ENCODE data around the gene ARHGAP26. TPM values are rescaled to one million over a fixed set of nuclear protein-coding genes. Genes with fewer than 3 reads are reported as not detected.

The ARHGAP26 gene
- total RNA-seq, 5 donors from 2014 or later (not counting 1 experiment from before 2014, with no cell fraction given), result 22.8 to 49.3 (median 28.3) TPM

GRCh38 chr5:143006501-143006900 is 236.3 kb downstream of the ARHGAP26 start:
- H3K4me3 ChIP-seq (ENCODE audit: control insufficient read depth in 1 of 2, extremely low read depth in 1 of 2, low read length in 1 of 2), result no peak overlapping the region
- peaks cover 50 to 91% (median 85%) of the 10 kb centered on the region in 3 donors for H3K4me1 Mint-ChIP-seq
- H3K27ac Mint-ChIP-seq, result peak overlapping the region; percentile 43 to 52
- peaks cover 31 to 61% of the 10 kb centered on the region in 2 experiments for H3K4me1 ChIP-seq (ENCODE audit: control insufficient read depth in 1 of 2, extremely low read depth in 1 of 2, insufficient read depth in 2 of 2, low read length in 2 of 2)
- CTCF ChIA-PET, result interaction anchor here in 1 of 2 donors (0.6 to 0.7 kb wide), 2 partner anchors 315 to 533 kb away, joined by 3 to 4 read pairs; no protein-coding TSS in a partner anchor
- H3K9me3 Mint-ChIP-seq, result no peaks in the 10 kb centered on the region
- POLR2A ChIA-PET, result no interaction called here
- no peaks in the 10 kb centered on the region for H3K27me3 Mint-ChIP-seq
- H3K36me3 ChIP-seq (ENCODE audit: control insufficient read depth in 2 of 2, extremely low read depth in 1 of 2, insufficient read depth in 1 of 2, low read length in 1 of 2), result no peaks in the 10 kb centered on the region
- H3K27me3 ChIP-seq (replicated peaks in 1 of 2; ENCODE audit: control insufficient read depth in 2 of 2, extremely low read depth in 1 of 2, insufficient read depth in 2 of 2, low read length in 1 of 2), result no peaks in the 10 kb centered on the region
- no peak for ATAC-seq (replicated peaks in 1 of 4)
- H3K9me3 ChIP-seq, result no peaks in the 10 kb centered on the region
- H3K27ac ChIP-seq (ENCODE audit: low read length), result no peak overlapping the region
- DNase-seq, result no peak
- no peaks in the 10 kb centered on the region for H3K36me3 Mint-ChIP-seq
- H3K4me3 Mint-ChIP-seq, result no peak overlapping the region

- H3K9me3 ChIP-seq, result no peaks in the 10 kb centered on the region
- Mint-ChIP-seq H3K27ac (peak overlapping the region; percentile 83 to 89), H3K9me3 (no peaks in the 10 kb centered on the region), H3K4me3 (no peak overlapping the region), H3K27me3 (no peaks in the 10 kb centered on the region), H3K36me3 (peaks cover 3% of the 10 kb centered on the region), H3K4me1 (peaks cover 35 to 80% (median 73%) of the 10 kb centered on the region in 3 donors)
- no peaks in the 10 kb centered on the region for H3K27me3 ChIP-seq (replicated peaks in 1 of 2; ENCODE audit: control insufficient read depth in 2 of 2, extremely low read depth in 1 of 2, insufficient read depth in 2 of 2, low read length in 1 of 2)
- H3K4me3 ChIP-seq (ENCODE audit: control insufficient read depth in 1 of 2, extremely low read depth in 1 of 2, low read length in 1 of 2), result no peak overlapping the region
- 100% methylated on average over 2 of the region's 2 CpGs for WGBS (ENCODE audit: insufficient coverage)
- CTCF ChIA-PET, result interaction anchor here in 1 of 2 donors (0.9 kb wide), 1 partner anchor 9 kb away, joined by 3 read pairs; no protein-coding TSS in a partner anchor
- no peak for ATAC-seq (replicated peaks in 1 of 4)
- no peak for DNase-seq
- H3K36me3 ChIP-seq (ENCODE audit: control insufficient read depth in 2 of 2, extremely low read depth in 1 of 2, insufficient read depth in 1 of 2, low read length in 1 of 2), result no peaks in the 10 kb centered on the region
- H3K4me1 ChIP-seq (ENCODE audit: control insufficient read depth in 1 of 2, extremely low read depth in 1 of 2, insufficient read depth in 2 of 2, low read length in 2 of 2), result peaks cover 16 to 46% of the 10 kb centered on the region in 2 experiments
- H3K27ac ChIP-seq (ENCODE audit: low read length), result peak overlapping the region; percentile 39
- POLR2A ChIA-PET, result no interaction called here
These were observed 237.9 kb downstream of the ARHGAP26 start for GRCh38 chr5:143008032-143008431.

- peaks cover 12 to 37% of the 10 kb centered on the region in 2 experiments for H3K4me1 ChIP-seq (ENCODE audit: control insufficient read depth in 1 of 2, extremely low read depth in 1 of 2, insufficient read depth in 2 of 2, low read length in 2 of 2)
- no peaks in the 10 kb centered on the region for H3K27me3 Mint-ChIP-seq
- H3K36me3 Mint-ChIP-seq, result peaks cover 4% of the 10 kb centered on the region
- POLR2A ChIA-PET, result interaction anchor here in 1 of 2 donors (1.5 kb wide), 1 partner anchor 396 kb away, joined by 7 read pairs; no protein-coding TSS in a partner anchor
- peak overlapping the region; percentile 87 for H3K27ac ChIP-seq (ENCODE audit: low read length)
- no peaks in the 10 kb centered on the region for H3K9me3 ChIP-seq
- CTCF ChIA-PET, result interaction anchor here in 1 of 2 donors (0.6 to 1.1 kb wide), 8 partner anchors 10 to 816 kb away, joined by 3 to 5 read pairs (median 3); no protein-coding TSS in a partner anchor
- H3K9me3 Mint-ChIP-seq, result no peaks in the 10 kb centered on the region
- peak; percentile 10 to 93 (median 69) for DNase-seq
- no peak overlapping the region for H3K4me3 ChIP-seq (ENCODE audit: control insufficient read depth in 1 of 2, extremely low read depth in 1 of 2, low read length in 1 of 2)
- H3K4me3 Mint-ChIP-seq, result peak overlapping the region; percentile 6 to 25 (median 13)
- H3K36me3 ChIP-seq (ENCODE audit: control insufficient read depth in 2 of 2, extremely low read depth in 1 of 2, insufficient read depth in 1 of 2, low read length in 1 of 2), result peaks cover 0 to 2% of the 10 kb centered on the region in 2 donors
- peak overlapping the region; percentile 83 to 89 for H3K27ac Mint-ChIP-seq
- WGBS (ENCODE audit: insufficient coverage), result 20% methylated on average over 1 of the region's 10 CpGs
- no peaks in the 10 kb centered on the region for H3K27me3 ChIP-seq (replicated peaks in 1 of 2; ENCODE audit: control insufficient read depth in 2 of 2, extremely low read depth in 1 of 2, insufficient read depth in 2 of 2, low read length in 1 of 2)
- peaks cover 27 to 70% (median 64%) of the 10 kb centered on the region in 3 donors for H3K4me1 Mint-ChIP-seq
- peak; percentile 80 to 89 (median 87) for ATAC-seq (replicated peaks in 1 of 4)
These were observed 238.8 kb downstream of the ARHGAP26 start for GRCh38 chr5:143008809-143009521.

- CTCF ChIA-PET, result no interaction called here
- H3K36me3 Mint-ChIP-seq, result peaks cover 14% of the 10 kb centered on the region
- WGBS (ENCODE audit: insufficient coverage), result no CpG with 5 or more reads among the region's 1 CpG
These were observed 240.2 kb downstream of the ARHGAP26 start for GRCh38 chr5:143010351-143010750.

GRCh38 chr5:143011585-143011984 is 241.4 kb downstream of the ARHGAP26 start:
- Mint-ChIP-seq H3K27ac (no peak overlapping the region), H3K27me3 (no peaks in the 10 kb centered on the region), H3K36me3 (peaks cover 20% of the 10 kb centered on the region), H3K4me3 (no peak overlapping the region), H3K4me1 (peaks cover 19 to 44% (median 38%) of the 10 kb centered on the region in 3 donors), H3K9me3 (no peaks in the 10 kb centered on the region)
- no peak overlapping the region for H3K27ac ChIP-seq (ENCODE audit: low read length)
- no peak for DNase-seq
- ChIA-PET CTCF (interaction anchor here in 1 of 2 donors (2.0 kb wide), 1 partner anchor 9 kb away, joined by 5 read pairs; no protein-coding TSS in a partner anchor), POLR2A (interaction anchor here in 1 of 2 donors (1.1 kb wide), 1 partner anchor 9 kb away, joined by 3 read pairs; no protein-coding TSS in a partner anchor)
- no peaks in the 10 kb centered on the region for H3K27me3 ChIP-seq (replicated peaks in 1 of 2; ENCODE audit: control insufficient read depth in 2 of 2, extremely low read depth in 1 of 2, insufficient read depth in 2 of 2, low read length in 1 of 2)
- no peak overlapping the region for H3K4me3 ChIP-seq (ENCODE audit: control insufficient read depth in 1 of 2, extremely low read depth in 1 of 2, low read length in 1 of 2)
- H3K4me1 ChIP-seq (ENCODE audit: control insufficient read depth in 1 of 2, extremely low read depth in 1 of 2, insufficient read depth in 2 of 2, low read length in 2 of 2), result peaks cover 0 to 16% of the 10 kb centered on the region in 2 experiments
- ATAC-seq (replicated peaks in 1 of 4), result no peak
- peaks cover 2 to 4% of the 10 kb centered on the region in 2 donors for H3K36me3 ChIP-seq (ENCODE audit: control insufficient read depth in 2 of 2, extremely low read depth in 1 of 2, insufficient read depth in 1 of 2, low read length in 1 of 2)
- H3K9me3 ChIP-seq, result no peaks in the 10 kb centered on the region
- no CpG with 5 or more reads among the region's 2 CpGs for WGBS (ENCODE audit: insufficient coverage)

More at GRCh38 chr5:143010351-143010750, 240.2 kb downstream of the ARHGAP26 start:
- no peaks in the 10 kb centered on the region for H3K9me3 Mint-ChIP-seq
- H3K9me3 ChIP-seq, result no peaks in the 10 kb centered on the region
- DNase-seq (no peak), ATAC-seq (replicated peaks in 1 of 4) (no peak)
- H3K27me3 Mint-ChIP-seq, result no peaks in the 10 kb centered on the region
- H3K27me3 ChIP-seq (replicated peaks in 1 of 2; ENCODE audit: control insufficient read depth in 2 of 2, extremely low read depth in 1 of 2, insufficient read depth in 2 of 2, low read length in 1 of 2), result no peaks in the 10 kb centered on the region
- H3K27ac ChIP-seq (ENCODE audit: low read length), result peak overlapping the region; percentile 87
- H3K36me3 ChIP-seq (ENCODE audit: control insufficient read depth in 2 of 2, extremely low read depth in 1 of 2, insufficient read depth in 1 of 2, low read length in 1 of 2), result peaks cover 2 to 4% of the 10 kb centered on the region in 2 donors
- peaks cover 0 to 24% of the 10 kb centered on the region in 2 experiments for H3K4me1 ChIP-seq (ENCODE audit: control insufficient read depth in 1 of 2, extremely low read depth in 1 of 2, insufficient read depth in 2 of 2, low read length in 2 of 2)
- H3K4me3 ChIP-seq (ENCODE audit: control insufficient read depth in 1 of 2, extremely low read depth in 1 of 2, low read length in 1 of 2), result no peak overlapping the region
- peak overlapping the region in 1 of 2 donors; percentile 89 for H3K27ac Mint-ChIP-seq
- peaks cover 19 to 56% (median 50%) of the 10 kb centered on the region in 3 donors for H3K4me1 Mint-ChIP-seq
- H3K4me3 Mint-ChIP-seq, result no peak overlapping the region
- POLR2A ChIA-PET, result no interaction called here

GRCh38 chr5:143013176-143013891 is 243.2 kb downstream of the ARHGAP26 start:
- H3K27ac ChIP-seq (ENCODE audit: low read length), result no peak overlapping the region
- H3K27ac Mint-ChIP-seq, result no peak overlapping the region
- ATAC-seq (replicated peaks in 1 of 4) (no peak), DNase-seq (no peak)
- H3K36me3 ChIP-seq (ENCODE audit: control insufficient read depth in 2 of 2, extremely low read depth in 1 of 2, insufficient read depth in 1 of 2, low read length in 1 of 2), result peaks cover 2 to 4% of the 10 kb centered on the region in 2 donors
- no peaks in the 10 kb centered on the region for H3K27me3 ChIP-seq (replicated peaks in 1 of 2; ENCODE audit: control insufficient read depth in 2 of 2, extremely low read depth in 1 of 2, insufficient read depth in 2 of 2, low read length in 1 of 2)
- peaks cover 6 to 30% (median 24%) of the 10 kb centered on the region in 3 donors for H3K4me1 Mint-ChIP-seq
- WGBS (ENCODE audit: insufficient coverage), result no CpG with 5 or more reads among the region's 4 CpGs
- peaks cover 31% of the 10 kb centered on the region for H3K36me3 Mint-ChIP-seq
- H3K4me3 ChIP-seq (ENCODE audit: control insufficient read depth in 1 of 2, extremely low read depth in 1 of 2, low read length in 1 of 2), result no peak overlapping the region
- H3K4me3 Mint-ChIP-seq, result no peak overlapping the region
- CTCF ChIA-PET, result interaction anchor here in 1 of 2 donors (0.7 to 2.0 kb wide), 2 partner anchors 11 to 92 kb away, joined by 3 to 5 read pairs; no protein-coding TSS in a partner anchor
- H3K27me3 Mint-ChIP-seq, result no peaks in the 10 kb centered on the region
- POLR2A ChIA-PET, result interaction anchor here in 1 of 2 donors (1.5 kb wide), 1 partner anchor 10 kb away, joined by 3 read pairs; no protein-coding TSS in a partner anchor
- peaks cover 0 to 11% of the 10 kb centered on the region in 2 experiments for H3K4me1 ChIP-seq (ENCODE audit: control insufficient read depth in 1 of 2, extremely low read depth in 1 of 2, insufficient read depth in 2 of 2, low read length in 2 of 2)
- H3K9me3 Mint-ChIP-seq, result peaks cover 0 to 5% (median 0%) of the 10 kb centered on the region in 3 donors
- H3K9me3 ChIP-seq, result no peaks in the 10 kb centered on the region
